HG03460 (cell line): ENCODE results near the gene PTGES2.

Source experiments
- ATAC-seq: cut with Tn5 transposase; IDR thresholded peaks from one replicate; pipeline ENCODE4 v1.9.1; 2021; ENCODE audit not compliant: unreplicated experiment

The PTGES2 gene

DNA sequence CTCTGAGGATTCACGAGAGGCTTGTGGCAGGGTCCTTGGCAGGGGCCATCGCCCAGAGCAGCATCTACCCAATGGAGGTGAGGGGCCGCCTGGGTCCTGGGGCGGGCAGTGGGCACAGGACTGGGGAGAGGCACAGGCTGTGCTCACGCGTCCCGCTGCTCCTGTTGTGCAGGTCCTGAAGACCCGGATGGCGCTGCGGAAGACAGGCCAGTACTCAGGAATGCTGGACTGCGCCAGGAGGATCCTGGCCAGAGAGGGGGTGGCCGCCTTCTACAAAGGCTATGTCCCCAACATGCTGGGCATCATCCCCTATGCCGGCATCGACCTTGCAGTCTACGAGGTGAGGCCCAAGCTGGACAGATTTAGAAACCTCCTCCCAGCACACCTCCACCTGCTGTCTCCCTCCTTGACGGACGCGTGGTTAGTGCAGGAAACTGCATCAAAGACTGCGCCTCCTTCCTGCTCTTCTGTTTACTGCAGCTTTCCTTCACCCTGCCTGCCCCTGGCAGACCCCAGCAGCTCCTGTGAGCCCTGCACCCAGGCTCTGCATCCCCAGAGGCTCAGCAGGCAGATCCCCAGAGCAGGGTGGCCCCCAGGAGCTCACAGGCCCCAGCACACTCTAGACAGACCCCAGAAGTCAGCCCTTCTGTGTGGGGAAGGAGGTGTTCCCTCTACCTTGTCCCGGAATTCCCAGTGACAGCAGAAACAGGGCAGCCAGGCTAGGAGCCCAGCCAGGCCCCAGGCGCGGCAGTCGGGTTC is 21.2 kb downstream of the PTGES2 start:
- no peak for ATAC-seq

DNA sequence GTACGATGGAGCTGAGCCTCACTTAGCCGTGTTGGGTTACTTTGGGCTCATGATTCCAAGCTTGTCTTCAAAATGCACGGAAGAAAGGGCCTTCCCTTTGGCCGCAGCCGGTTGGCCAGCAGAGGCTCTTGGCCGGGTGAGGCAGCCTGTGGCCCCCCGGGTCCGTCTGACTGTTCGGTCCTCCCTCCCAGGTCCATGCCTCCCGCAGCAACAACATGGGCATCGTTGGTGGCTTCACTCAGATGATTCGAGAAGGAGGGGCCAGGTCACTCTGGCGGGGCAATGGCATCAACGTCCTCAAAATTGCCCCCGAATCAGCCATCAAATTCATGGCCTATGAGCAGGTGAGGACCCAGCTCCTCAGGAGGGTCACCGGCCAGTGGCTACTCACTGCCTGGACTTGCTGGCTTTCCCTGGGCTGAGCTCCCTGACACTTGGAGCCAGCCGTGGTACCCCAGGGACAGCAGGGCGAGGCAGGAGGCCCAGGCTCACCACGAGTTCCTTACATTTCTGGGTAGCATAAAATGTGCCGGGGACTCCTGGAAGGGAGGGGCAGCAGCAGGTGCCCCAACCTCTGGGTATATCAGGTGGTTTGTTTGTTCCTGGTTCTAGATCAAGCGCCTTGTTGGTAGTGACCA is 21.9 kb downstream of the PTGES2 start:
- no peak for ATAC-seq

DNA sequence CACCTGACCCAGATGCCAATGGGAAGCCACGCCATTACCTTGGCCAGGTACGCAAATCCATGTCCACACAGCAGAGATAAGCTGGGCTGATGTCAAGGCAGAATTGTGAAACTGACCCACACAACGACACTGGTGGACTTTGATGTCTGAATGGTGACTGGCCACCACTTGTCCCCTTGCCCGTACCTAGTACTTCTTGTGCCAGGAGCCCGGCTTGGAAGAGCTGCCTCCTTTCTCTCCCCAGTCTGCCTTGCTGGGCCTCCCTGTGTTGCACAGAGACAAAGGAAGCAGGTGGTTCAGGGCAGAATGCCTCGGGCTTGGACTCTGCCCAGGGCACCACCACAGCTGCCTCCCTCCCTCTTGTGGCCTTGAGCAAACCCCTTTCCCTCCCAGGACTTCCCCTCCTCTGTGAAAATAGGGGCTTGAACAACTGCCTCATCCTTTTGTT is 23.3 kb downstream of the PTGES2 start:
- no peak for ATAC-seq

DNA sequence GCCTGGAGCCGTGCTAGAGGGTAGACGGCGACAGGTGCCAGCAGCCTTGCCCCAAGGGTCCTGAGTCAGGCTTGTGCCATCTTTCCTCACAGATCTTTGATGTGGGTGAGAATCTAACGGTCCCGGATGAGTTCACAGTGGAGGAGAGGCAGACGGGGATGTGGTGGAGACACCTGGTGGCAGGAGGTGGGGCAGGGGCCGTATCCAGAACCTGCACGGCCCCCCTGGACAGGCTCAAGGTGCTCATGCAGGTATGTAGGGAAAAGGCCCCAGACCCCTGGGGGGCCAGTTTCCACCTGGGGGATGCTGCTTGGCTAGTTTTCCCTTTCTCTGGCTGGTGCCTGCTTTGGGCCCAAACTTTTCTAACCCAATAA is 24.0 kb downstream of the PTGES2 start:
- no peak for ATAC-seq

- ATAC-seq, result no peak
Observed at GRCh38 chr9:128102861-128103588, 24.5 kb downstream of the PTGES2 start.

GRCh38 chr9:128102196-128102595 is 25.3 kb downstream of the PTGES2 start:
- ATAC-seq, result no peak

DNA sequence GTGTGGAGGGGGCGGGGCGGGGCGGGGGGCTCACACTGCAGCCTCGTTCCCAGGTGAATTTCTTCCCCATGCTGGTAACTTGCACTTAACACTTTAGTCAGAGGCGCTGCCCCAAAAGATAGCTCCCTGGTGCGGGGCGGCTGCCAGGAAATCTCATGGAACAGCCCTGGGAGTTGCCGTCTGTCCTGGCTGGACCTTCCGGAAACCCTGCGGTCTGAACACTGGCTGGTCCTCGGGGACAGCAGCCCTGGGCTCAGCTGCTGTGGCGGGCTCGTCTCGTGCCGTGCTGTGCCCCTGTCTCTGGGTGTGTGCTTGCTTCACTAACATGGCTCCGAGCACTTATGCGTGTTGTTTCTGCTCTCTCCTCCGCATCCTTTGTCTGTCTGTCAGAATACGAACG is 25.8 kb downstream of the PTGES2 start:
- no peak for ATAC-seq

DNA sequence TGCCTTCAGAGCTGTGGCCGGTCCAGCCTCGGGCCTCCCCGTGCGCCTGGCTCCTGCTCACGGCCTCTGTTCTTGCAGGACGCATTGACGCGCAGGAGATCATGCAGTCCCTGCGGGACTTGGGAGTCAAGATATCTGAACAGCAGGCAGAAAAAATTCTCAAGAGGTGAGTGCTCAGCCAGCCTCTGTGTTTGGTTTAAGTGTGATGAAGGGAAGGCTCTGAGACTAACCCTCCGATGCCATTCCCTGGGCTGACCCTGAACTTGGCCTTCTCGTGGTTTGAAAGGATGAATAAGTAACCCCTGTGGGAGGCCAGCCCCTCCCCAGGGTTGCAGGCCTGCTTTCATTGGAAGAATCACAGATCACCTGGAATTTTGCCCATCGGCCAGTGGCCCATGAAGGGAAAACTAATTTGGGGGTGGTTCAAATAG is 26.3 kb downstream of the PTGES2 start:
- ATAC-seq, result no peak

GRCh38 chr9:128100581-128100980 is 26.9 kb downstream of the PTGES2 start:
- no peak for ATAC-seq

DNA sequence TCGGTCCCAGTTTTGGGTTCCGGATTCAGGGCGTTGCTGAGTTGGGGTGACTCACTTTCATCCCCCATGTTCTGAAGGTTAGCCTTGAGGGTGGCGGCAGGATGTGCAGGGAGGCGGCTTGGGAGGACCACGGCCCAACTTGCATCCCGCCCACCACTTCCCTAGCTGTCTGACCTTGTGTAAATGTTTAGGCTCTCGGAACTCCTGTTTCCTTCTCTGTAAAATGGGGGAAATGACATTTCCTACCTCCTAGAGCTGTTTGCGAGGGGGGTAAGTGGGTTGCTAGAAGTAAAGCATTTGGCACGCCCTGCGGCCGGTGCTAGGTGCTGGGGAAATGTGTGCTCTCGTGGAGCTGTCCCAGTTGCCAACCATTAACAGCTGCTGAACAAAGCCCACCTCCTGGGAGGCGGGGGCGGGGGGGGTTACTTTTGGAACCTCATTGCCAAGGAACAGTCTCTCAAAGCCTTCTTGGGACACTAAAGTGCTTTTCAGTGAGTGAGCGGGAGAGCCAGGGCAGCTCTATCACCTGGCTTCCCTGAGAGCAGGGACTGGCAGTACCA is 27.5 kb downstream of the PTGES2 start:
- ATAC-seq, result no peak

- ATAC-seq, result no peak
Observed at GRCh38 chr9:128099231-128099931, 28.1 kb downstream of the PTGES2 start.

DNA sequence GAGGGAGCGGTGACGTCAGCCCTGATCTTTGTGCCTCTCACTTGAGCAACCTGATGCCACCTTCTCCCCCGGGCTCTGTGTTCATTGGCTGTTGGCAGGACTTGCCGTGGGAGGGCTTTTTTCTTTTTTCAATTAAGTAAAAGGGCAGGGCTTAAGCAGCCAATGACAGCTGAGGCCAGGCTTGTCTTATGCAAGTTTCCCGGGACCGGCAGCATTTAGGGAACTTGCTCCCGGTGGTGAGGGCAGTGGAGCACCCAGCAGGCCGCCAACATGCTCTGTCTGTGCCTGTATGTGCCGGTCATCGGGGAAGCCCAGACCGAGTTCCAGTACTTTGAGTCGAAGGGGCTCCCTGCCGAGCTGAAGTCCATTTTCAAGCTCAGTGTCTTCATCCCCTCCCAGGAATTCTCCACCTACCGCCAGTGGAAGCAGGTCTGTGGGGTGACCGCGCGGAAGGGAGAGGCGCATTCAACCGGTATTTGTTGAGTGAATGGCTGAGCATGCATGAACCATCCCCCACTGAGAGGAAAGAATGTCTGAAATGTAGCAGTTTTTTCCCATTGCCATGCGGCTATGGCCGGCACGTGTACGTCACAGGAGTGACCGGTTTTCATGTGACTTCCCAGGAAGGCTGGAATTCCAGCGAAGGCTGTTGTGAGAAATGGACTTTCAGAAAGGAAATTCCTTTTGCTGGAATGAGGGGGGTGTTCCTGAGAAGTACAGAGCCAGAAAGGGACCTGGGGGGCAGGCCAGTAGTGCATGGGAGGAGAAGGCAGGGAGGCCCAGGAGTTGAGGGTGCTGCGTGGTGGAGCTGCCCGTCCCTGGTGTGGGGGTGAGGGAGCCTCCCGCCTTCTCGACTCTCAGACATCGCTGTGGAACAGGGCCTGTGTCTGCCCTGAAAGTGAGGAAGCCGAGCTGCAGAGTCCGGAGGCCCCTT is 29.0 kb downstream of the PTGES2 start:
- no peak for ATAC-seq

DNA sequence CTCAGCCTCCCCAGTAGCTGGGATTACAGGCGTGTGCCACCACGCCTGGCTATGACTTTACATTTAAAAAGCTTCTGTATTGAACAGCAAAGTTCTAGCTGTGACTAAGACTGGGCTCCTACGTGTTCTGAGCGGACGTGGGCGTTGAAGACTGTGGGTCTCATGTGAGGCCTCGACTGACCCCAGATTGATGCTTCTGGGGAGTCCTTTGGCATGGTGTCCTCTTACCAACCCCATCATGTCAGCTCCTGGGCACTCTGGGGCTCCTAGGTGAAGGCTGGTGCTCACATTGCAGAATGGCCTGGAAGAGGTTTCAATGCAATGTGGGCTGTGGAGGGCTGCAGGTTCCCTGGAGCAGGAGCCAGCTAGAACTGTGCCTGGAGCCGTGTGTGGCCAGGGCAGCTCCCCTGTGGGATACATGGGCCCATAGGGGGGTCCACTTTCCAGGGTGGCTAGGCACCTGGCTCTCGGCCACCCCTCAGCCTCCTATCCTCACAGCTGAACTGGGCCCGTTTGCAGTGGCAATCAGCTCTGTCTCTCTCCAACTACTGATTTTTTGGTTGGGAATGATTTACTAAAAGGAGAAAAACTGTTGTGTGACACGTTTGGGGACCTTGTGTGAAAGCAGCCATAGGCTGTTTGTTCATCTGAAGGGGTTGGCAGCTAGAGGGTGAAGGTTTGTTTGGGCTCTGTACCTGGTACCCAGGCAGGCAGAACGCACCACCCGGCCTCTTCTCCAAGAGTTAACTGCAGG is 29.8 kb downstream of the PTGES2 start:
- no peak for ATAC-seq

GRCh38 chr9:128096616-128097536 is 30.7 kb downstream of the PTGES2 start:
- no peak for ATAC-seq

DNA sequence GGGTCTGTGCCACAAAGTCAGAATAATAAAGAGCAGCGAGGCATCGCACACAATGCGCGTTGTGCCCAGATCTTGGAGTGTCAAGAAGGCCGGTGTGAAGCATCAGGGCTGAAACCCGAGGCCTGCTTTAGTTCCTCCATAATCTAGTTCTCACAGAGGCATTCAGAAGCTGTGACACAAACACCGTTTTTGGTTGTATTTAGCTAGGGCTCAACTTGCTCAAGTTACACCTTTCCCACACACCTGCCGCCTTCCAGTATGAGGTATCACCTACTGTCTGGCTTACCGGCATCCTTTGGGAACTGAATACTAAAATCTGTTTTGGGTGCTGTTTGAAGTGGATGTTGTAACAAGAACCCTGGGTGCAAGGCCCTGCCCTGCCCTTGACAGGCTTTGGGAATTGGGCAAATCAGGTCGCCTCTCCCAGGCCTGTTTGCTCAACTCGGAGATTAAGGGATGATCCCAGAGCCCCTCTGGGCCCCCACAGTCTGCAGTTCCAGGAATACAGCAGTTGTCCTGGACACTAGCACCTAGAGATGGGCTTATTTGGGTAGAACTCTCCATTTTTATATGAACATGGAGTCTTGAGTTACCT is 32.5 kb downstream of the PTGES2 start:
- ATAC-seq, result no peak

DNA sequence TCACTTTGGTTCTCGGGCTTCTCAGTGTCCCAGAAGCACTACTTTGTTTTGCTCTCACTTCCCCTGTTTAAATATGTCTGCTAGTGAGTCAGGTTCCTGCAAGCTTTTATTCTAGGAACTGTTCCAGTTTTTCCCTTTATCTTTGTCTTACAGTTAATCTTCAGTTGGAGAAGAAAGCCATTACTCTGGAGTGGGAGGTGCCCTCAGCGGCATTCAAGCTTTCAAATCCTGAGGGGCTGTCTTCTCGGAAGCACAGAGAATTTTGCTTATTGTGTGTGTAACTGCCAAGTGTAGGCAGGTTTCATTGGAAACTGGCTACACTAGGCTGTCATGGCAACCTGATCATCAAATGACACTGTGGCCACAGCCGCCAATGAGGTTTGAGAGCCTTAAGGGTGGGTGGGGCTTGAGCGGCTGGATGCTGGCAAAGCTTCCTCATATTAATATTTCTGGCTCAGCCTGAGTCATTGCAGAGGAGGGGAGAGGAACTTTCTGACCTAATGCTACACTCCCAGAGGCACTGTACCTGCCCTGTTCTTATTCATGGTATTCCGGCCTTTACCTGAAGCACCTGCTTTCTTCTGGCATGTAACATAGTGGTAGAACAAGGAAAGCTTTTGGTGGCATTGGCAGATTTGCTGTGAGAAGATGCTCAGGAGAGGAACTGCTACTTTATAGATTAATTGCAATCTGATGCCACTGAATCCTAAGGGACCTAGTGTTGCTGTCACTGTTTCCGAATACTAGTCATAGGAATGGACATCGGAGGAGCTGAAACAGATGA is 33.2 kb downstream of the PTGES2 start:
- peak; percentile 92 for ATAC-seq

DNA sequence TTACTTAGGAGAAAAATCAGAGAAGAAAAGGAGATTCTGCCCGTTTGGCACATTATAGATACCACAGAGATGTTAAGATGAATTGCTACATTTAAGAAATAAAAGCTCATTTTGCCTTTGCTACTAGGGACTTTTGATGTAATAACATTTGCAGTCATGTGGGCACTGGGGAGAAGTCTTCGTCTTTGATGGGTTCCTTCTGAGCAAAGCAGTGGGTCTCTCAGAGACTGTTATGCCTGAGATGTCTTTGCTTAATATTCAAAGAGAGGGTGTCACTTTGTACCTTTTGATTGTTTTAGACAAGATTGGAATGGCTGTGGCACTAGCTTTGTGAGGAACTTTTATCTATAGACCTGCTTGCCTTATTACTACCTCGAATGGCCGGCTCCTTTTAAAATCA is 34.5 kb downstream of the PTGES2 start:
- ATAC-seq, result no peak
